Left kidney (tissue), 2 donors: Measurements from ENCODE around the gene CYP4F22. TPM values are rescaled to one million over a fixed set of nuclear protein-coding genes. Genes with fewer than 3 reads are reported as not detected.
"Not testable (repeated sequence)": the region's sequence is repeated elsewhere in the genome, so short reads cannot be mapped to it uniquely, and the experiment has no call there.

Experiments
- DNase-seq: peaks from one replicate; pipeline ENCODE4 v3.0.0-alpha.2; 2013
- polyA plus RNA-seq: library from polyadenylated mRNA; unstranded; fragments of 120-200 nt; gene quantifications from one replicate; pipeline ENCODE4 v1.2.1, GENCODE V29; 2013; ENCODE audit not compliant: insufficient read length

Gene CYP4F22
- polyA plus RNA-seq, 1 donor = 0.28 TPM

- DNase-seq = no peak
Measured at GRCh38 chr19:15488489-15489226, 19.7 kb upstream of the CYP4F22 start.

GRCh38 chr19:15495151-15495550 lies 13.2 kb upstream of the CYP4F22 start:
- no peak for DNase-seq

GRCh38 chr19:15498156-15498858 lies 10.0 kb upstream of the CYP4F22 start:
- DNase-seq = no peak

- no peak for DNase-seq
Measured at GRCh38 chr19:15498910-15499309, 9.4 kb upstream of the CYP4F22 start.

GRCh38 chr19:15501596-15501995 lies 6.7 kb upstream of the CYP4F22 start:
- DNase-seq = no peak

GRCh38 chr19:15502264-15502663 lies 6.1 kb upstream of the CYP4F22 start:
- no peak for DNase-seq

GRCh38 chr19:15506074-15506571 lies 2.2 kb upstream of the CYP4F22 start:
- DNase-seq = no peak

- DNase-seq = no peak
Measured at GRCh38 chr19:15507068-15508034, 974 bp upstream of the CYP4F22 start.

GRCh38 chr19:15511671-15512424 lies 3.5 kb downstream of the CYP4F22 start:
- DNase-seq = no peak

- DNase-seq = not testable (repeated sequence)
Measured at GRCh38 chr19:15515227-15515625, 6.9 kb downstream of the CYP4F22 start.

- DNase-seq = no peak
Measured at GRCh38 chr19:15516363-15516762, 8.0 kb downstream of the CYP4F22 start.

GRCh38 chr19:15517778-15518177 lies 9.5 kb downstream of the CYP4F22 start:
- DNase-seq = no peak

GRCh38 chr19:15519433-15519976 lies 11.2 kb downstream of the CYP4F22 start:
- DNase-seq = no peak

- DNase-seq = no peak
Measured at GRCh38 chr19:15524781-15525180, 16.5 kb downstream of the CYP4F22 start.

GRCh38 chr19:15525291-15525690 lies 17.0 kb downstream of the CYP4F22 start:
- no peak for DNase-seq

GRCh38 chr19:15526408-15526807 lies 18.1 kb downstream of the CYP4F22 start:
- DNase-seq = no peak

GRCh38 chr19:15527705-15528104 lies 19.4 kb downstream of the CYP4F22 start:
- no peak for DNase-seq

GRCh38 chr19:15529774-15530372 lies 21.5 kb downstream of the CYP4F22 start:
- no peak for DNase-seq

- no peak for DNase-seq
Measured at GRCh38 chr19:15532779-15533521, 24.6 kb downstream of the CYP4F22 start.

GRCh38 chr19:15533522-15533830 lies 25.2 kb downstream of the CYP4F22 start:
- DNase-seq = not testable (repeated sequence)
